Stimulated activated CD8-positive, alpha-beta memory T cell treated with anti-CD3 and anti-CD28 coated beads, Interleukin-2, amount 100 ng/mL, for 1 hour (primary cell): Measurements from ENCODE around the gene THBS1.

Source experiments
- DNase-seq, 2 donors: peaks; one replicate each; pipeline ENCODE4 v3.0.0-alpha.2; 2020; ENCODE audit warnings: low read depth in 2 of 2

THBS1 gene

DNA sequence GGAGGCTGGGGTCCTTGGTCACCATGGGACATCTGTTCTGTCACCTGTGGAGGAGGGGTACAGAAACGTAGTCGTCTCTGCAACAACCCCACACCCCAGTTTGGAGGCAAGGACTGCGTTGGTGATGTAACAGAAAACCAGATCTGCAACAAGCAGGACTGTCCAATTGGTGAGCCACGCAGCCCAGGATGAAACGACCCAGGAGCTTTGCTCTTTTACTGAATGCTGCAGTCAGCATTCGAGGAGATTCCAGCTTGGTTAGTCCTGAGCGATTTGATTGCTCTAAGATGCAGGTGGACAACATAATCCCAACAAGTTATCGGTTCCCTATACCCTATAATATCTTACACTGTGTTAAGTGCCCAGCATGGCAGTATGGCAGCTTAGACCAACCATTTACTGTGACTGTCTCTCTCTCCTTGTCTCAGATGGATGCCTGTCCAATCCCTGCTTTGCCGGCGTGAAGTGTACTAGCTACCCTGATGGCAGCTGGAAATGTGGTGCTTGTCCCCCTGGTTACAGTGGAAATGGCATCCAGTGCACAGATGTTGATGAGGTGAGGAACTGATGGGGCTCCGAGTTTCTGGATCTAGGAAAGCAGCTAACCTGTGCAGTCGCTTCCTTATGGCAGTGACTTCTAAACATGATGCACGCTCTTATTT lies 7.8 kb downstream of the THBS1 start:
- no peak for DNase-seq

GRCh38 chr15:39589193-39589814 lies 8.4 kb downstream of the THBS1 start:
- DNase-seq: no peak

DNA sequence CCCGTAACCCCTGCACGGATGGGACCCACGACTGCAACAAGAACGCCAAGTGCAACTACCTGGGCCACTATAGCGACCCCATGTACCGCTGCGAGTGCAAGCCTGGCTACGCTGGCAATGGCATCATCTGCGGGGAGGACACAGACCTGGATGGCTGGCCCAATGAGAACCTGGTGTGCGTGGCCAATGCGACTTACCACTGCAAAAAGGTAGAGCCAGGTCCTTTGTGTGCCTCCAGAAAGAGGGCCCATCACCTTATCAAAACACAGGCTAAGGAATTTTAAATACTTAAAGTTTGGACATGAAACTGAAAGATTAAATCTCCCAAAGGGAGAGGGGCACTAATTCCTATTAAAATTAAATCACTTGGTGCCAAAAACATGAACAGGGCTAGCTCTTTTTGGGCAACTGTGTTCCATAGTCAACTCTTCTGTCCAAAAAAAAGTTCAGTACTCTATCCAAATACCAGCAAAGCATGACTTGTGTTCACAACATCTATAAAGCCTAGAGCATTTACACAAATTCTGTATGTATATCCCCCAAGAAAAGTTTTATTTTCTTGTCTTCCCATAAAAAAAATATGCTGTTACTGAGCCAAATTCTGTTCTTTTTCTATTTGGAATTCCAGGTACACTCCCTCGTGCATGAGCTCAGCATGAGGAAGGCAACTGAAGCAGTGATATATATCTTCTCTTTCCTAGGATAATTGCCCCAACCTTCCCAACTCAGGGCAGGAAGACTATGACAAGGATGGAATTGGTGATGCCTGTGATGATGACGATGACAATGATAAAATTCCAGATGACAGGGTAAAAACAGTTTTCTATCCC lies 9.2 kb downstream of the THBS1 start:
- DNase-seq: no peak

DNA sequence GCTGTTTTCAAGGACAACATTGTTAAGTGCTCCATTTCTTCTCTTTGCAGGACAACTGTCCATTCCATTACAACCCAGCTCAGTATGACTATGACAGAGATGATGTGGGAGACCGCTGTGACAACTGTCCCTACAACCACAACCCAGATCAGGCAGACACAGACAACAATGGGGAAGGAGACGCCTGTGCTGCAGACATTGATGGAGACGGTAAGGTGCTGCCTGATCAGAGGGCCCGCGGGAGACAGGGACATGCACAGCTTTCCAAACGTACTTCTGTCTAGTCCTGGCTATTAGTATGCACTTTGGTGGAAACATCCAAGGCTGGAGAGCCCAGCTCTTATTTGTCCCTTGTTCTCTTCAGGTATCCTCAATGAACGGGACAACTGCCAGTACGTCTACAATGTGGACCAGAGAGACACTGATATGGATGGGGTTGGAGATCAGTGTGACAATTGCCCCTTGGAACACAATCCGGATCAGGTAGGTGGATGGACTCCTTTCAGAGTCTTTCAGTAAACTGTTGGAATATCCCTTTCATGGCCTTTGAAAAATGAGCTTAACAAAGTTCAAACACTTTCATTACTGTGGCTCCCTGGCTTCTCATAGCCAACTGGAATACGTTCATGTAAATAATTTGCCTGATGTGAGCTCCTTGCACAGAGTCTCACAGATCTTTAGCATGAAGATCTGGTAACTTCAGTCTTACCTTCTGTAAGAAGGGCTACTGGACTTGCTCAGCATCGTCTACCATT lies 10.4 kb downstream of the THBS1 start:
- no peak for DNase-seq

DNA sequence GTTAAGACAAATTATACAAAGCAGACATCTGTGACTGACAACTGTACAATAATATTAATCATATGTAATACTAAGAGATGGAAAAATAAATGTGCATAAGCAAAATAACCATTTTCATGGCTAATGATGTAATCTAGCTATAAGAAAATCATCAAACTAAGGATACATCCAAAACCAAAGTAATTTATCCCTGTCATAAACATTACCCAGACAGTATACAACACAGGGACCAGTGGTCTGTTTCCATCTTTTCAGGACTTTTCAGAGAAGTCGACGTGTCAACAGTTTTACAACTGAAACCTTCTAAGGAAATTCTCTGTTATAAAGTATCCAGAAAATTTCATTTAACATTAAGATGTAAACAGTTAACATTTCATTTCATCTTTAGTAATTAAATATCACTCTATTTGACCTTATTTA lies 11.0 kb downstream of the THBS1 start:
- no peak for DNase-seq

DNA sequence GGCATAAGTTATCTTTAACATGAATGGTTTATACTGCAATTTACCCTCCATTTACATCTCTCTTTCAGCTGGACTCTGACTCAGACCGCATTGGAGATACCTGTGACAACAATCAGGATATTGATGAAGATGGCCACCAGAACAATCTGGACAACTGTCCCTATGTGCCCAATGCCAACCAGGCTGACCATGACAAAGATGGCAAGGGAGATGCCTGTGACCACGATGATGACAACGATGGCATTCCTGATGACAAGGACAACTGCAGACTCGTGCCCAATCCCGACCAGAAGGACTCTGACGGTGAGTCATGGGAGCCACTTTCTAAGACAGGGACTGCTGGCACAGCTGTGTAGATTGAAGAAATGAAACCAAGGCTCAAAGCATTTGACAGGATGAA lies 11.6 kb downstream of the THBS1 start:
- no peak for DNase-seq

DNA sequence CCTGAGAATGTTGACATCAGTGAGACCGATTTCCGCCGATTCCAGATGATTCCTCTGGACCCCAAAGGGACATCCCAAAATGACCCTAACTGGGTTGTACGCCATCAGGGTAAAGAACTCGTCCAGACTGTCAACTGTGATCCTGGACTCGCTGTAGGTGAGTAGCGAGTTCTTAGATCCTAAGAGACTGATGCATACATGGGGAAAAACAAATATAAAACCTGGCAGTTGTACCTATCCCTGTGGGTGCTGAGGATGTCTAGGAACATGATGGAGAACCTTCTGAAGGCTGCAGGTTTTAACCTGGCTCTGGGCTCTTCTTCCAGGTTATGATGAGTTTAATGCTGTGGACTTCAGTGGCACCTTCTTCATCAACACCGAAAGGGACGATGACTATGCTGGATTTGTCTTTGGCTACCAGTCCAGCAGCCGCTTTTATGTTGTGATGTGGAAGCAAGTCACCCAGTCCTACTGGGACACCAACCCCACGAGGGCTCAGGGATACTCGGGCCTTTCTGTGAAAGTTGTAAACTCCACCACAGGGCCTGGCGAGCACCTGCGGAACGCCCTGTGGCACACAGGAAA lies 12.3 kb downstream of the THBS1 start:
- no peak for DNase-seq

- DNase-seq: no peak
Observed at GRCh38 chr15:39593656-39594445, 13.0 kb downstream of the THBS1 start.

DNA sequence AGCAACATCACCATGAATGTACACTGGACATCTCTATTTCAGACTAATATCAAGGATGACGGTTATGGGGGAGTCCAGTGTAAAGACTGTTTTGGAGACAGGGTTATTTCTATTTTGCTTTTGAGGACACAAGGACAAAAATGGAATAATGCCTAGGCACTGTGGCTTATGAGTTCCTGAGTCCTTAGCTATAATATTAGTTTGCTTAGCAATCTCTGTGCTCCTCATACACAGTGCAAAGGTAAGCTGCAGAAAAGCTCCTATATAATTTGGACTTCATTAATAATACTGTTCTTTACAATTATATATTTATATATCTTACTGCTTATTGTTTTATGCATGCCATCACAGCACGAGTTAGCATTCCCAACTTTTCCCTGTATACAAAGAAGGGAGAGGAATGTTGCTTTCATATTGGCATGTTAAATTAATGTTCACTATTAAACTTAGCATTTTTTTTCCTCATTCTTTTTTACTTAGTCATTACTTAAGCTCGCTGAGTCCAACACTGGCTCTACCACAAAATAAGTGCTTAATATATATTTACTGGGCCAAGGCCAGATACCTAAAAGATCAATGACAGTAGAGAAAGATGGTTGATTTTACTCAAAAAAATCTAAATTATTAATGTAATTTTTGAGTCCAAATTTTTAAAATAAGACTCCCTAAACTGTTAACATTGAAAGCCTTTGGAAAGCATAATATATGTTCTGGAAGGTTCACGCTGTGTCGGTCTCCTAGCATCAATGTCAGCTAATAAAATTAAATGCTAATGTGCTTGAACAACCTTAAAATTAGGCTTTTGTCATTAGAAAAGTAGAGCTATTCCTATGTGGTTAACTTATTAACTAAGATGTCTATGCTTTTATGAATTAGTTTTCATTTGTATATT lies 13.8 kb downstream of the THBS1 start:
- DNase-seq: no peak

- DNase-seq: no peak
Observed at GRCh38 chr15:39595338-39596221, 14.7 kb downstream of the THBS1 start.

DNA sequence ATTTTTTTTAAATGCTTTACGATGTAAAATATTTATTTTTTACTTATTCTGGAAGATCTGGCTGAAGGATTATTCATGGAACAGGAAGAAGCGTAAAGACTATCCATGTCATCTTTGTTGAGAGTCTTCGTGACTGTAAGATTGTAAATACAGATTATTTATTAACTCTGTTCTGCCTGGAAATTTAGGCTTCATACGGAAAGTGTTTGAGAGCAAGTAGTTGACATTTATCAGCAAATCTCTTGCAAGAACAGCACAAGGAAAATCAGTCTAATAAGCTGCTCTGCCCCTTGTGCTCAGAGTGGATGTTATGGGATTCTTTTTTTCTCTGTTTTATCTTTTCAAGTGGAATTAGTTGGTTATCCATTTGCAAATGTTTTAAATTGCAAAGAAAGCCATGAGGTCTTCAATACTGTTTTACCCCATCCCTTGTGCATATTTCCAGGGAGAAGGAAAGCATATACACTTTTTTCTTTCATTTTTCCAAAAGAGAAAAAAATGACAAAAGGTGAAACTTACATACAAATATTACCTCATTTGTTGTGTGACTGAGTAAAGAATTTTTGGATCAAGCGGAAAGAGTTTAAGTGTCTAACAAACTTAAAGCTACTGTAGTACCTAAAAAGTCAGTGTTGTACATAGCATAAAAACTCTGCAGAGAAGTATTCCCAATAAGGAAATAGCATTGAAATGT lies 15.6 kb downstream of the THBS1 start:
- no peak for DNase-seq

DNA sequence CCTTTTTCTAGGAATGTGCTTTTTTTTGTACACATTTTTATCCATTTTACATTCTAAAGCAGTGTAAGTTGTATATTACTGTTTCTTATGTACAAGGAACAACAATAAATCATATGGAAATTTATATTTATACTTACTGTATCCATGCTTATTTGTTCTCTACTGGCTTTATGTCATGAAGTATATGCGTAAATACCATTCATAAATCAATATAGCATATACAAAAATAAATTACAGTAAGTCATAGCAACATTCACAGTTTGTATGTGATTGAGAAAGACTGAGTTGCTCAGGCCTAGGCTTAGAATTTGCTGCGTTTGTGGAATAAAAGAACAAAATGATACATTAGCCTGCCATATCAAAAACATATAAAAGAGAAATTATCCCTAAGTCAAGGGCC lies 16.5 kb downstream of the THBS1 start:
- DNase-seq: no peak

DNA sequence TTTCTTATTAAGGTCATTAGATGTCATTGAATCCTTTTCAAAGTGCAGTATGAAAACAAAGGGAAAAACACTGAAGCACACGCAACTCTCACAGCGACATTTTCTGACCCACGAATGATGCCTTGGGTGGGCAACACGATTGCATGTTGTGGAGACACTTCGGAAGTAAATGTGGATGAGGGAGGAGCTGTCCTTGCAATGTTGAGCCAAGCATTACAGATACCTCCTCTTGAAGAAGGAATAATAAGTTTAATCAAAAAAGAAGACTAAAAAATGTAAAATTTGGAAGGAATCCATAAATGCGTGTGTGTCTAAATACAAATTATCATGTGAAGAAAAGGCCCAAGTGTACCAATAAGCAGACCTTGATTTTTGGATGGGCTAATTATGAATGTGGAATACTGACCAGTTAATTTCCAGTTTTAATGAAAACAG lies 16.9 kb downstream of the THBS1 start:
- DNase-seq: no peak

- no peak for DNase-seq
Observed at GRCh38 chr15:39598186-39598850, 17.4 kb downstream of the THBS1 start.

- no peak for DNase-seq
Observed at GRCh38 chr15:39598958-39599845, 18.3 kb downstream of the THBS1 start.

GRCh38 chr15:39599871-39600270 lies 19.0 kb downstream of the THBS1 start:
- DNase-seq: no peak

DNA sequence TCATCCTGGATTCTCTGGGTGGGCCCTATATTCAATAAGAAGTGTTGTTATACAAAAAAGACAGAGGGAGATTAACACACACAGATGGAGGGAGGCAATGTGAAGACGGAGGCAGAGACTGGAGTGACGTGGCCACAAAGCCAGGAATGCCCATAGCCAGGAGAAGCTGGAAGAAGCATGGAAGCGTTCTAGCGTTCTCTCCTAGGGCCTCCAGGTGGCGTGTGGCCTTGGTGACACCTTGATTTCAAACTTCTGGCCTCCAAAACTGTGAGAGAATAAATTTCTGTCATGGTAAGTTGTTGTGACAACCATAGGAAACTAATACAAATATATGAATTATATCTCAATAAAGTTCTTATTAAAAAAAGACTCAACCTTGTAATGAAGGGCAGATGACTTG lies 21.3 kb downstream of the THBS1 start:
- no peak for DNase-seq
